Spleen (tissue), 11 donors: Measurements from ENCODE around the gene KLF13. TPM values are rescaled to one million over a fixed set of nuclear protein-coding genes. Genes with fewer than 3 reads are reported as not detected.

ENCODE experiments used
- DNase-seq: peaks from one replicate; pipeline ENCODE4 v3.0.0-alpha.2; 2020
- H3K27ac ChIP-seq, 8 donors: fragments of 200-600 bp; sonication (generic) in 7 of 8; 1 replicate in 4 of 8; 2 replicates in 4 of 8; pipeline versions ENCODE4 v1.5.0 to v1.8.0; 2016 to 2021; ENCODE audit warnings: inconsistent platforms in 4 of 8, mild to moderate bottlenecking in 4 of 8, moderate library complexity in 1 of 8
- H3K27me3 ChIP-seq, 7 donors: fragments of 200-600 bp; sonication (generic) in 6 of 7; replicated peaks in 1 of 7; 1 replicate in 4 of 7; 2 replicates in 3 of 7; pipeline versions ENCODE4 v1.5.0 to v1.8.0; 2016 to 2021; ENCODE audit warnings: inconsistent platforms in 3 of 7, mild to moderate bottlenecking in 1 of 7
- H3K36me3 ChIP-seq, 6 donors: fragments of 200-600 bp; sonication (generic) in 5 of 6; 1 replicate in 4 of 6; 2 replicates in 2 of 6; pipeline versions ENCODE4 v1.5.0 to v1.8.0; 2016 to 2021; ENCODE audit warnings: inconsistent platforms in 2 of 6
- H3K4me1 ChIP-seq, 6 donors: fragments of 200-600 bp; sonication (generic) in 5 of 6; 1 replicate in 3 of 6; 2 replicates in 3 of 6; pipeline versions ENCODE4 v1.5.0 to v1.8.0; 2016 to 2021; ENCODE audit warnings: inconsistent platforms in 3 of 6
- H3K4me3 ChIP-seq, 8 donors: fragments of 200-600 bp; sonication (generic) in 7 of 8; 1 replicate in 4 of 8; 2 replicates in 4 of 8; pipeline versions ENCODE4 v1.5.0 to v1.8.0; 2016 to 2021; ENCODE audit warnings: inconsistent platforms in 4 of 8, mild to moderate bottlenecking in 4 of 8, moderate library complexity in 2 of 8
- H3K9me3 ChIP-seq, 8 donors: fragments of 200-600 bp; sonication (generic) in 7 of 8; 1 replicate in 4 of 8; 2 replicates in 4 of 8; pipeline versions ENCODE4 v1.5.0 to v1.8.0; 2016 to 2021; ENCODE audit warnings: inconsistent platforms in 4 of 8
- CTCF ChIP-seq, 11 experiments: fragments of 200-600 bp in 7 of 11; fragments of 450-650 bp in 4 of 11; sonication (generic) in 4 of 11; IDR thresholded peaks in 8 of 11; conservative IDR thresholded peaks in 3 of 11; 1 replicate in 7 of 11; 2 replicates in 4 of 11; pipeline versions ENCODE4 v1.4.0 to v1.8.0; 2016 to 2021; ENCODE audit warnings: antibody characterized with exemption in 11 of 11, inconsistent platforms in 4 of 11, mild to moderate bottlenecking in 1 of 11
- POLR2A ChIP-seq, 3 donors: fragments of 450-650 bp; IDR thresholded peaks; one replicate each; pipeline ENCODE4 v1.5.1; 2017; ENCODE audit warnings: antibody characterized with exemption in 3 of 3, mild to moderate bottlenecking in 1 of 3
- POLR2AphosphoS5 ChIP-seq, 3 donors: sonication (generic); formaldehyde crosslinking; IDR thresholded peaks; one replicate each; pipeline ENCODE4 v1.5.1; 2017; ENCODE audit warnings: antibody characterized with exemption in 3 of 3
- WGBS, 5 donors: extraction: QIAGEN DNeasy Blood & Tissue Kit in 3 of 5; methylation state at CpG; one replicate each; pipeline versions ENCODE4 v1.1.5 to v1.1.7; 2013 to 2018; 5-methylcytosine and 5-hydroxymethylcytosine counted together
- intact Hi-C: fragments of 100-400 bp; cut with DNase I; formaldehyde crosslinking; loops from one replicate; pipeline ENCODE4 v1.15.0; 2023; ENCODE audit warnings: low total_unique reads
- polyA plus RNA-seq, 3 donors: library from polyadenylated mRNA; stranded (reverse); fragments of 200-250 nt; gene quantifications; one replicate each; pipeline ENCODE4 v1.2.1, GENCODE V29; 2013
- total RNA-seq, 7 donors: library from RNA; depleted of rRNA in 3 of 7; stranded (reverse); fragments of >200 nt in 3 of 7; fragmentation: NEBNext Ultra II Directional in 4 of 7; extraction: Animal tissue kit (Norgen Biotek cat#: 25700) in 4 of 7; gene quantifications; one replicate each; pipeline versions ENCODE4 v1.1.0 to v1.2.1, GENCODE V29; 2016 to 2021
- donor health status: healthy with polysubstance abuse.
- donor health status: DM: no; HTN: no; CAD: no; lungs with moderate emphysema.
- donor health status: DM: no; HTN: no; CAD: no.
- donor health status: Bipolar disorder and iron deficiency.
- donor health status: healthy.
- donor health status: DM: no; HTN: no; CAD: no.
- donor health status: DM: yes; HTN: yes; CAD: no.

The KLF13 gene
- total and polyA plus RNA-seq, 10 donors, result 21.8 to 111 (median 81.4) TPM

GRCh38 chr15:31376511-31376910, 49.9 kb downstream of the KLF13 start:
- Histone ChIP-seq H3K36me3 (peaks cover 0 to 100% (median 61%) of the 10 kb centered on the region in 6 donors), H3K27ac (peak overlapping the region in 1 of 8 donors; percentile 19), H3K4me1 (peaks cover 0 to 78% (median 50%) of the 10 kb centered on the region in 6 donors), H3K4me3 (no peak overlapping the region), H3K27me3 (no peaks in the 10 kb centered on the region), H3K9me3 (no peaks in the 10 kb centered on the region)
- DNase-seq, result peak; percentile 62
- intact Hi-C loops, result no loop called here
- 94 to 97% (median 96%) methylated on average over 11 of the region's 11 CpGs for WGBS, 5 donors
- no peak for TF ChIP-seq CTCF (IDR thresholded peaks at IDR 0.05 in 8 of 11, conservative IDR thresholded peaks at IDR 0.05 in 3 of 11)
- no peak for TF ChIP-seq POLR2AphosphoS5 (IDR thresholded peaks at IDR 0.05)
- TF ChIP-seq POLR2A (IDR thresholded peaks at IDR 0.05), result no peak

DNA sequence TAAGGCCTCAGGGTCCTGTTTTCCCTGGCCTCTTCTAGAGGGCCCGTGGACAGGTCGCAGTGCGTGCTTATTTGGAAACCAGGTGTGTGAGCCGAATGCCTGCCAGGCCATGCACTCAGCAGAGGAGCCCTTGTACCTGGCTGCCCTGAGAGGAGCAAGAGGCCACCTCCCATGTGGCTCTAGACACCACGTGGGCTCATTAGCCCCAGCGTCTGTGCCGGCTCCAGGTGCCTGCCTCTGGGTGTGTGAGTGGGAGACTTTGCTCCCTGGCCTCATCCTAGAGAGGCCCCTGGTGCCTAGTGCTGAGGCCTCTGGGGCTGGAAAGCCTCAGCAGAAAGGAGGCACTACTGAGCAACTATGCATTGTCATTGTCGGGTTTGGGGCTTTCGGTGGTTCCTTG, 50.4 kb downstream of the KLF13 start:
- TF ChIP-seq CTCF (IDR thresholded peaks at IDR 0.05 in 8 of 11, conservative IDR thresholded peaks at IDR 0.05 in 3 of 11), result no peak
- TF ChIP-seq POLR2A (IDR thresholded peaks at IDR 0.05), result no peak
- TF ChIP-seq POLR2AphosphoS5 (IDR thresholded peaks at IDR 0.05), result peak in 2 of 3 donors; percentile 6 to 65

DNA sequence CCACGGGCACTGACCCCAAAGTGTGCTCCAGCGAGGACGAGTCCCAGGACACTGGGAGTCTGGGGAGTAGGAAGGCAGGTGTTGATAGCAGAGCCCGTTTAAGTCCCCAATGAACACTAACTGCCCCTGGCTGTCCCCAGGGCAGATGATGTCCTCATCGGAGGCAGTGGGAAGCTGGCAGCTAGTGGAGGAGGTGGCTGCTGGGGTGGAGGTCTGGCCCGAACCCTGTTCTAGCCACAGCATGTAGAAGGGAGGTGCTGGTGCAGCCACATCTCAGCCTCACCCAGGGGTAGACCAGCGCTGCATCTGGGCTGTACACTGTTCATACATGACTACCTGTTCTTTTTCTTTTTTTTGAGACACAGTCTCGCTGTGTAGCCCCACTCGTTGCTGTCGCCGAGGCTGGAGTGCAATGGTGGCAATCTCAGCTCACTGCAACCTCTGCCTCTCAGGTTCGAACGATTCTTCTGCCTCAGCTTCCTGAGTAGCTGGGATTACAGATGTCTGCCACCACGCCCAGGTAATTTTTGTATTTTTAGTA, 51.8 kb downstream of the KLF13 start:
- DNase-seq, result no peak
- no peak overlapping the region for H3K4me3 ChIP-seq
- no peaks in the 10 kb centered on the region for H3K9me3 ChIP-seq
- peaks cover 0 to 93% (median 45%) of the 10 kb centered on the region in 6 donors for H3K36me3 ChIP-seq
- intact Hi-C loops, result no loop called here
- no peaks in the 10 kb centered on the region for H3K27me3 ChIP-seq
- peak overlapping the region in 1 of 8 donors; percentile 19 for H3K27ac ChIP-seq
- peak in 1 of 3 donors; percentile 62 for TF ChIP-seq POLR2AphosphoS5 (IDR thresholded peaks at IDR 0.05)
- TF ChIP-seq POLR2A (IDR thresholded peaks at IDR 0.05), result no peak
- peaks cover 0 to 63% (median 37%) of the 10 kb centered on the region in 6 donors for H3K4me1 ChIP-seq
- 85 to 95% (median 86%) methylated on average over 12 to 14 of the region's 14 CpGs for WGBS, 5 donors

More for the DNA sequence above, 50.4 kb downstream of the KLF13 start:
- peaks cover 0 to 77% (median 46%) of the 10 kb centered on the region in 6 donors for H3K4me1 ChIP-seq
- H3K9me3 ChIP-seq, result no peaks in the 10 kb centered on the region
- peaks cover 0 to 100% (median 59%) of the 10 kb centered on the region in 6 donors for H3K36me3 ChIP-seq
- H3K4me3 ChIP-seq, result no peak overlapping the region
- H3K27me3 ChIP-seq, result no peaks in the 10 kb centered on the region
- intact Hi-C loops, result no loop called here
- WGBS, 5 donors, result 70 to 84% (median 80%) methylated on average over 6 to 9 of the region's 9 CpGs
- peak overlapping the region in 2 of 8 donors; percentile 19 to 32 for H3K27ac ChIP-seq
- peak; percentile 53 for DNase-seq

DNA sequence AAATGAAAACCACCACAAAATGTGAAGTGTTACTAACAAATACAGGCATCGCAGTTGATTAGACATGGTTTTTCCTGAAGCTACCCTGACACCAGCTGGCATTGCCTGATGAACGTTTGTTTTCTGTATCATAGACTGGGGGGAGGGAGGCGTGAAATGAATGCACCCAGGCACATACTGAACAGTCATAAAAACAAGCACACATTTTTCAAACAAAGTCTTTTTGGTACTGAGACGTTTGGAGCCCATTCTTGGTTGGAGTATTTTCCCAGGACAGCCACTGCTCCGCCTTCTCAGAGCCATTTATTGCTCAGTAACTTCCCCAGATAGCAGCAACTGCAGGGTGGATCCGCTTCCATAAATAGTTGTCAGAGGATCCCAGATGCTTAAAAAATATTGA, 52.4 kb downstream of the KLF13 start:
- WGBS, 5 donors, result 69 to 84% (median 73%) methylated on average over 6 of the region's 6 CpGs

More for the DNA sequence above, 52.4 kb downstream of the KLF13 start:
- H3K4me3 ChIP-seq, result no peak overlapping the region
- H3K36me3 ChIP-seq, result peaks cover 0 to 87% (median 40%) of the 10 kb centered on the region in 6 donors
- intact Hi-C loops, result no loop called here
- H3K27me3 ChIP-seq, result no peaks in the 10 kb centered on the region
- peak overlapping the region in 1 of 8 donors; percentile 19 for H3K27ac ChIP-seq
- TF ChIP-seq CTCF (IDR thresholded peaks at IDR 0.05 in 8 of 11, conservative IDR thresholded peaks at IDR 0.05 in 3 of 11) (no peak), POLR2A (IDR thresholded peaks at IDR 0.05) (no peak), POLR2AphosphoS5 (IDR thresholded peaks at IDR 0.05) (no peak)
- DNase-seq, result no peak
- H3K9me3 ChIP-seq, result no peaks in the 10 kb centered on the region
- H3K4me1 ChIP-seq, result peaks cover 0 to 57% (median 32%) of the 10 kb centered on the region in 6 donors
